Upper lobe of right lung (tissue), 1 donor: ENCODE measurements around the gene RGS14. TPM values are rescaled to one million over a fixed set of nuclear protein-coding genes. Genes with fewer than 3 reads are reported as not detected.

ENCODE experiments used
- ATAC-seq: fragments of 200-7000 bp; cut with Tn5 transposase; one replicate; pipeline ENCODE4 v1.9.1; 2020; ENCODE audit warnings: mild to moderate bottlenecking, moderate library complexity
- DNase-seq: peaks from one replicate; pipeline ENCODE4 v3.0.0-alpha.2; 2020
- H3K27ac ChIP-seq: fragments of 200-600 bp; one replicate; pipeline ENCODE4 v1.8.0; 2022
- H3K27me3 ChIP-seq: fragments of 200-600 bp; one replicate; pipeline ENCODE4 v1.8.0; 2022; ENCODE audit warnings: mild to moderate bottlenecking
- H3K36me3 ChIP-seq: fragments of 200-600 bp; one replicate; pipeline ENCODE4 v1.8.0; 2022
- H3K4me1 ChIP-seq: fragments of 200-600 bp; one replicate; pipeline ENCODE4 v1.8.0; 2022
- H3K4me3 ChIP-seq: fragments of 200-600 bp; one replicate; pipeline ENCODE4 v1.8.0; 2022; ENCODE audit warnings: mild to moderate bottlenecking
- H3K9me3 ChIP-seq: fragments of 200-600 bp; one replicate; pipeline ENCODE4 v1.8.0; 2022
- intact Hi-C: fragments of 100-400 bp; cut with DNase I; formaldehyde crosslinking; loops from one replicate; pipeline ENCODE4 v1.11.0; 2022
- total RNA-seq: library from RNA; stranded (reverse); fragmentation: NEBNext Ultra II Directional; extraction: Animal tissue kit (Norgen Biotek cat#: 25700); gene quantifications from one replicate; pipeline ENCODE4 v1.2.1, GENCODE V29; 2021
- TF ChIP-seq, protein P1 (sequence below): fragments of 200-600 bp; IDR thresholded peaks from one replicate; pipeline ENCODE4 v1.8.0; 2022; ENCODE audit warnings: antibody characterized with exemption
- donor health status: DM: no; HTN: yes; CAD: no; lungs with severe emphysema.

Gene RGS14
- total RNA-seq, 1 donor from 2014 or later: 17.5 TPM

DNA sequence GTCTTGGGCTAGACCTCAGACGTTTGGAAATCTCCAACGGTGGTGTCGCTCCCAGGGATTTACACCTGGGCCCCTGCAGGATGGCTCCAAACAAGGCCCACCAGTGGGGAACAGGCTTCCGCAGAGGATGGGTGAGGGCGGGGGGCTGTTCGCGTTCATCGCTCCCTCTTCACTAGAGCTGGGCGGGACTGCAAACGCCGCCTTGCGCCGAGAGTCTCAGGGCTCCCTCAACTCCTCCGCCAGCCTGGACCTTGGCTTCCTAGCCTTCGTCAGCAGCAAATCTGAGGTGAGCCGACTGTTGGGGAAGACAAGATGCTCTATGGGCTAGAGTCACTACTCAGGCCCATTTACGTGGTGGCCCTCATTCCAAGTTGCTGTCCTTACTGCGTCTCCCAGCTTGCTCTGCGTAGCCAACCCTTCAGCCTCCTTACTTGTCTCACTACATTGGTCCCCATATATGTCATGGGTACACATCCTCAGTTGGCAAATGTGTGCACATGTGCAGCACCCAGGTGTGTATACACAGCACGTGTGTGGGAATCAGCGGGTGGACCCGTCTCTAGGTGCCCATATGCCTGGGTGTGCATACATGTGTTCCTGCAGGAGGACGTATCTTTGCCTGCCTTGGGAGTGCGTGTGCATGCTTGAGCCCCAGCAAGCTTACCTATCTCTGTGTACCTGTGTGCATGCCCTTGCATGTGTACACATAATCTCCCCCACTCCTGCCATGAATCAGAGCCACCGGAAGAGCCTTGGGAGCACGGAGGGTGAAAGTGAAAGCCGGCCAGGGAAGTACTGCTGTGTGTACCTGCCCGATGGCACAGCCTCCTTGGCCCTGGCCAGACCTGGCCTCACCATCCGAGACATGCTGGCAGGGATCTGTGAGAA, 10.5 kb downstream of the RGS14 start:
- TF ChIP-seq, protein P1, sequence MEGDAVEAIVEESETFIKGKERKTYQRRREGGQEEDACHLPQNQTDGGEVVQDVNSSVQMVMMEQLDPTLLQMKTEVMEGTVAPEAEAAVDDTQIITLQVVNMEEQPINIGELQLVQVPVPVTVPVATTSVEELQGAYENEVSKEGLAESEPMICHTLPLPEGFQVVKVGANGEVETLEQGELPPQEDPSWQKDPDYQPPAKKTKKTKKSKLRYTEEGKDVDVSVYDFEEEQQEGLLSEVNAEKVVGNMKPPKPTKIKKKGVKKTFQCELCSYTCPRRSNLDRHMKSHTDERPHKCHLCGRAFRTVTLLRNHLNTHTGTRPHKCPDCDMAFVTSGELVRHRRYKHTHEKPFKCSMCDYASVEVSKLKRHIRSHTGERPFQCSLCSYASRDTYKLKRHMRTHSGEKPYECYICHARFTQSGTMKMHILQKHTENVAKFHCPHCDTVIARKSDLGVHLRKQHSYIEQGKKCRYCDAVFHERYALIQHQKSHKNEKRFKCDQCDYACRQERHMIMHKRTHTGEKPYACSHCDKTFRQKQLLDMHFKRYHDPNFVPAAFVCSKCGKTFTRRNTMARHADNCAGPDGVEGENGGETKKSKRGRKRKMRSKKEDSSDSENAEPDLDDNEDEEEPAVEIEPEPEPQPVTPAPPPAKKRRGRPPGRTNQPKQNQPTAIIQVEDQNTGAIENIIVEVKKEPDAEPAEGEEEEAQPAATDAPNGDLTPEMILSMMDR: no peak
- no peaks in the 10 kb centered on the region for H3K27me3 ChIP-seq
- no peak overlapping the region for H3K4me3 ChIP-seq
- peaks cover 28% of the 10 kb centered on the region for H3K4me1 ChIP-seq
- no peaks in the 10 kb centered on the region for H3K36me3 ChIP-seq
- no peak for DNase-seq
- H3K27ac ChIP-seq: no peak overlapping the region
- no peak for ATAC-seq
- H3K9me3 ChIP-seq: no peaks in the 10 kb centered on the region
- intact Hi-C loops: no loop called here

DNA sequence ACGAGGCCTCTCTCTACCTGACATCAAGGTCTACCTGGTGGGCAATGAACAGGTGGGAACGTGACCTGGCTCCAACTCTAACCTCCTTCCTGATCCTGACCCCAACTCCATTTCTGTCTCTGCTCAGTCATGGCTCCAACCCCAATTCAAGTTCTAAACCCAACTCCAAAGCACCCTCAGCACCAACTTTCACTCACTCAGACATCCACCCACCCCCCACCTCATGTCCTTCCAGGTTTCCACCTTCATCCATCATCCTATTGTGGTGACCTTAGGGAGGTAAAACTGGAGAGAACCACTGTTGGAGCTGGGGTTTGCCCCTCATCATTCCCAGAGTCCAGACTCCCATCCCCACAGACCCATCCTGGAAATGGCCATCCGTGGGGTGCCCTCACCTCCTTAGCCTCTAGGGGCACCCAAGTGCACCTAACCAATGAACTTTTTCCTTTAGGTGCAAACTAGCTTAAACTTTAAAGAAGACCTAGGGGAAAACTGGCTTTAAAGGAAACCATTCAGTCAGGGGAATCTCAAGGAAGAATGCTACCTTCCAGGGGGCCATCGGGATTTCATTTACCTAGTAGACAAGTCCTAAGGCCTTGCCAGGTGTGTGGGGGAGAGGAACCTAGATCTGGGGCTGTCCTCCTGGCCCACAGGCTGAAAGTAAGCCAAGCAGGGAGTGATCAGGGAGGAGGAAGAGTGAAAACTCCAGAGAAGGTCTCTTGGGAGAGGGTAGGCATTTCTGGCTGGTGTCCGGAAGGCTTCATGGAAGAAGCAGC, 11.3 kb downstream of the RGS14 start:
- no peak for DNase-seq
- no peaks in the 10 kb centered on the region for H3K9me3 ChIP-seq
- no peak overlapping the region for H3K4me3 ChIP-seq
- TF ChIP-seq, protein P1: peak; percentile 60
- H3K36me3 ChIP-seq: no peaks in the 10 kb centered on the region
- peaks cover 23% of the 10 kb centered on the region for H3K4me1 ChIP-seq
- H3K27ac ChIP-seq: no peak overlapping the region
- ATAC-seq: no peak
- intact Hi-C loops: no loop called here
- no peaks in the 10 kb centered on the region for H3K27me3 ChIP-seq

DNA sequence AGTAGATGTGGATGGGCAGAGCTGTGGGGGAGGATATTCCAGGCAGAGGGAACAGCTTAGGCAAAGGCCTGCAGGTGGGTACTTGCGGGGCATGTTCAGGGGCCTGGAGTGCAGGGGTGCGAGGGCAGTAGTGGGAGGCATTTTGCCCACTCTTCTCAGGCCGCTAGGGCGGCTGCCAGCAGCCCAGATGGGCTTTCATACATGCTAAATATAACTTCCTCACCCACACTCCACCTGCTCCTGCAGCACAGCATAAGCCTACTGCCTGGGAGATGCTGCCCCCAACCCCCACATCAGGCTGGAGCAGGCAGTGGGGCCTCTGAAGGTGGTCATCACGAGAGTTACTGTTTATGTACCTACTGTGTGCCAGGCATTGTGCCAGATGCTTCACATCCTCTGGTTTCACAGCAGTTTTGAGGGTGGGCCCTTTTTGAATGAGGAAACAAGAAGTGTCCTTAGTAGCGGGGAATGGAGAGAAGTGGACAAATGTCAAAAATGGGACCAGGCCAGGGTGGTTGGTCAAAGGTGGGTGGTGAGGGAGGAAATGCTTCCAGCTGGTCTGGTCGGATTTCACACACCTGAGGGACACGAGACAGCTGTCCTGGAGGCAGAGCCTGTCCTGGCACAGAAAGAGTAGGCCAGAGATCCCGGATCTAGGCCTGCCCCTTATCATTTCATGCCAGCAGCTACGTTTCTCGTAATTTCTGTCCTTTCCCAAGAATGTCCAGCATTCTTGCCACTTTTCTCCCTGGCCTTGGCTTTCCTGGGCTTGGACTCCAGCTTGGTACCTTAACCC, 12.1 kb downstream of the RGS14 start:
- DNase-seq (no peak), ATAC-seq (no peak)
- Histone ChIP-seq H3K4me1 (peaks cover 23% of the 10 kb centered on the region), H3K27ac (no peak overlapping the region), H3K36me3 (no peaks in the 10 kb centered on the region), H3K4me3 (no peak overlapping the region), H3K9me3 (no peaks in the 10 kb centered on the region), H3K27me3 (no peaks in the 10 kb centered on the region)
- intact Hi-C loops: no loop called here
- TF ChIP-seq, protein P1: no peak

DNA sequence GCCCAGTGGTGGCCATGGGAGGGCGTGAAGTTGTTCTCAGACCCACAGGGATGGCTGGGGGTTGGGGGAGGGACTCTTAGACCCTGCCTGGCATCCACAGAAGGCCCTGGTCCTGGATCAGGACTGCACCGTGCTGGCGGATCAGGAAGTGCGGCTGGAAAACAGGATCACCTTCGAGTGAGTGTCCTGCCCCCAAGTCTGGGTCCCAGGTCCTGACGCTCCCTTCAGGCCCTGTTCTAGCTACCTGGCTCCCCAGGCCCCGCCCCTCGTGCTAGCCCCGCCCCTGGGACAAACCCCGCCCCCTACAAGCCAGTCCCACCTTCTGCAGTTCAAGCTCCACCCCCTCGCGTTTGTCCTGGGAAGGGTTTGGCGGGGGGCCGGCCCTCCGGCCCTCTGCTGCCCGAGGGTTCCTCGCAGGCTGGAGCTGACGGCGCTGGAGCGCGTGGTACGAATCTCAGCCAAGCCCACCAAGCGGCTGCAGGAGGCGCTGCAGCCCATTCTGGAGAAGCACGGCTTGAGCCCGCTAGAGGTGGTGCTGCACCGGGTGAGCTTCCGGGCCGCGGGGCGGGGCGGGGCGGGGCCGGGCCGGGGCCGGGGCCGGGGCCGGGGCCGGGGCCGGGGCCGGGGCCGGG, 12.9 kb downstream of the RGS14 start:
- no peaks in the 10 kb centered on the region for H3K9me3 ChIP-seq
- peak overlapping the region; percentile 42 for H3K27ac ChIP-seq
- peaks cover 23% of the 10 kb centered on the region for H3K4me1 ChIP-seq
- H3K36me3 ChIP-seq: no peaks in the 10 kb centered on the region
- ATAC-seq: peak; percentile 84
- no peaks in the 10 kb centered on the region for H3K27me3 ChIP-seq
- H3K4me3 ChIP-seq: peak overlapping the region; percentile 51
- peak; percentile 91 for DNase-seq
- intact Hi-C loops: no loop called here
- TF ChIP-seq, protein P1: peak; percentile 31
